CD4-positive, alpha-beta T cell (primary cell): ENCODE measurements around the gene NAA50. TPM values are rescaled to one million over a fixed set of nuclear protein-coding genes. Genes with fewer than 3 reads are reported as not detected.

ENCODE experiments used
- ATAC-seq: fragments of 200-7000 bp; cut with Tn5 transposase; one replicate; pipeline ENCODE4 v1.10.0; 2022; ENCODE audit warnings: mild to moderate bottlenecking; ENCODE audit not compliant: poor library complexity
- CTCF ChIA-PET: fragments of 350-600 bp; sonication (Branson Sonifier 250); formaldehyde crosslinking; loops from one replicate; lab custom pipeline; 2021; ENCODE audit warnings: antibody characterized with exemption, inconsistent platforms; lab: Charles Lee
- POLR2A ChIA-PET: fragments of 350-600 bp; sonication (Branson Sonifier 250); formaldehyde crosslinking; loops from one replicate; lab custom pipeline; 2021; ENCODE audit warnings: antibody characterized with exemption, inconsistent platforms; lab: Charles Lee
- DNase-seq, 14 experiments: peaks; one replicate each; pipeline ENCODE4 v3.0.0-alpha.2; 2013 to 2020; ENCODE audit warnings: mixed read lengths in 2 of 14
- H3K27ac ChIP-seq, 2 donors: one replicate each; pipeline versions ENCODE4 v1.5.1 to v1.7.0; 2013; ENCODE audit warnings: low read length in 2 of 2, low read depth in 1 of 2, mild to moderate bottlenecking in 1 of 2
- H3K27me3 ChIP-seq, 2 experiments: 1 replicate in 1 of 2; 2 replicates in 1 of 2; pipeline versions ENCODE4 v1.6.1 to v1.7.0; 2013; ENCODE audit warnings: low read length in 2 of 2, control low read depth in 1 of 2, mild to moderate bottlenecking in 1 of 2, moderate library complexity in 1 of 2; ENCODE audit not compliant: insufficient read depth in 2 of 2, control insufficient read depth in 1 of 2
- H3K36me3 ChIP-seq: one replicate; pipeline ENCODE4 v1.6.1; 2013; ENCODE audit warnings: low read length, control low read depth; ENCODE audit not compliant: insufficient read depth
- H3K4me1 ChIP-seq: one replicate; pipeline ENCODE4 v1.6.1; 2013; ENCODE audit warnings: low read length, control low read depth; ENCODE audit not compliant: insufficient read depth
- H3K4me3 ChIP-seq: one replicate; pipeline ENCODE4 v1.5.1; 2013; ENCODE audit warnings: mild to moderate bottlenecking, low read length, moderate library complexity
- H3K9me3 ChIP-seq, 2 experiments: 1 replicate in 1 of 2; 2 replicates in 1 of 2; pipeline versions ENCODE4 v1.6.1 to v1.7.0; 2013; ENCODE audit warnings: low read length in 2 of 2, mild to moderate bottlenecking in 2 of 2, control low read depth in 1 of 2, moderate library complexity in 1 of 2; ENCODE audit not compliant: control insufficient read depth in 1 of 2, insufficient read depth in 1 of 2
- H3K27ac Mint-ChIP-seq: one replicate; pipeline ENCODE4 v1.8.0; 2020; ENCODE audit warnings: mixed read lengths
- H3K27me3 Mint-ChIP-seq: one replicate; pipeline ENCODE4 v1.8.0; 2021; ENCODE audit warnings: mixed read lengths
- H3K36me3 Mint-ChIP-seq: one replicate; pipeline ENCODE4 v1.8.0; 2021; ENCODE audit warnings: low read depth, mixed read lengths
- H3K4me1 Mint-ChIP-seq: one replicate; pipeline ENCODE4 v1.8.0; 2021; ENCODE audit warnings: low read depth, mixed read lengths
- H3K4me3 Mint-ChIP-seq: one replicate; pipeline ENCODE4 v1.8.0; 2020; ENCODE audit warnings: mild to moderate bottlenecking, mixed read lengths
- H3K9me3 Mint-ChIP-seq: one replicate; pipeline ENCODE4 v1.8.0; 2020; ENCODE audit warnings: mixed read lengths
- intact Hi-C, 2 experiments: fragments of 100-400 bp; cut with DNase I in 1 of 2; cut with micrococcal nuclease in 1 of 2; formaldehyde crosslinking; loops; one replicate each; pipeline versions ENCODE4 v1.15.1 to v1.9.0; 2023 to 2025; cut with DNase I, micrococcal nuclease
- total RNA-seq, 174 experiments: library from RNA in 2 of 174; stranded (reverse) in 2 of 174; gene quantifications; one replicate each; pipeline ENCODE4 v1.2.3 and lab custom pipeline; 2021 to 2026
- TF ChIP-seq, protein P1 (sequence below): fragments of 200-600 bp; IDR thresholded peaks from one replicate; pipeline ENCODE4 v1.8.0; 2022; ENCODE audit warnings: antibody characterized with exemption, mild to moderate bottlenecking

The NAA50 gene
- total RNA-seq, 2 experiments from 2014 or later, result 46.6 to 48.0 TPM

DNA sequence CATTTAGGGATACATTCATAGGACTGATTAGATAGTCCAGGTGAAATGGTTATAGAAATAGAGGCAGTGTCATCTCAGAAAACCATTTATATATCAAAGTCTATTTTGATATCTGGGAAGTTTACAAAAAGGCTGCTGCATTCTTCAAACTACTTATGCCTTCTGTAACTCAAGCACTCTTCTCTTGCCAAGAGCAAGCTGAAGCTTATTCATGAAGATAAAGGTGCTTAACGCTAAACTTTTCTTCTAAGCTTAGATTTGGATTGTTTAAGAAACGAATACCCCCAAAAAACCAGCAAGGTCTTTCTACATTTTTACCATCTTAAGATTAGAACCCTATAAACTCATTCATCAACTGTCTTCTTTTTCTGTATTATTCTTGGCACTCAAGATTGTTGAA lies 26.3 kb downstream of the NAA50 start:
- no peak overlapping the region for H3K4me3 Mint-ChIP-seq
- ChIA-PET POLR2A (no interaction called here), CTCF (interaction anchor here (4.5 kb wide), 1 partner anchor 17 kb away, joined by 14 read pairs; no protein-coding TSS in a partner anchor)
- Histone ChIP-seq H3K27me3 (no peaks in the 10 kb centered on the region), H3K4me3 (no peak overlapping the region), H3K4me1 (no peaks in the 10 kb centered on the region), H3K36me3 (peaks cover 46% of the 10 kb centered on the region), H3K9me3 (no peaks in the 10 kb centered on the region), H3K27ac (no peak overlapping the region)
- peaks cover 9% of the 10 kb centered on the region for H3K4me1 Mint-ChIP-seq
- no peak for ATAC-seq
- TF ChIP-seq, protein P1, sequence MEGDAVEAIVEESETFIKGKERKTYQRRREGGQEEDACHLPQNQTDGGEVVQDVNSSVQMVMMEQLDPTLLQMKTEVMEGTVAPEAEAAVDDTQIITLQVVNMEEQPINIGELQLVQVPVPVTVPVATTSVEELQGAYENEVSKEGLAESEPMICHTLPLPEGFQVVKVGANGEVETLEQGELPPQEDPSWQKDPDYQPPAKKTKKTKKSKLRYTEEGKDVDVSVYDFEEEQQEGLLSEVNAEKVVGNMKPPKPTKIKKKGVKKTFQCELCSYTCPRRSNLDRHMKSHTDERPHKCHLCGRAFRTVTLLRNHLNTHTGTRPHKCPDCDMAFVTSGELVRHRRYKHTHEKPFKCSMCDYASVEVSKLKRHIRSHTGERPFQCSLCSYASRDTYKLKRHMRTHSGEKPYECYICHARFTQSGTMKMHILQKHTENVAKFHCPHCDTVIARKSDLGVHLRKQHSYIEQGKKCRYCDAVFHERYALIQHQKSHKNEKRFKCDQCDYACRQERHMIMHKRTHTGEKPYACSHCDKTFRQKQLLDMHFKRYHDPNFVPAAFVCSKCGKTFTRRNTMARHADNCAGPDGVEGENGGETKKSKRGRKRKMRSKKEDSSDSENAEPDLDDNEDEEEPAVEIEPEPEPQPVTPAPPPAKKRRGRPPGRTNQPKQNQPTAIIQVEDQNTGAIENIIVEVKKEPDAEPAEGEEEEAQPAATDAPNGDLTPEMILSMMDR, result no peak
- no peak overlapping the region for H3K27ac Mint-ChIP-seq
- intact Hi-C loops, result no loop called here
- no peaks in the 10 kb centered on the region for H3K27me3 Mint-ChIP-seq
- no peak for DNase-seq
- H3K9me3 Mint-ChIP-seq, result no peaks in the 10 kb centered on the region
- peaks cover 63% of the 10 kb centered on the region for H3K36me3 Mint-ChIP-seq

DNA sequence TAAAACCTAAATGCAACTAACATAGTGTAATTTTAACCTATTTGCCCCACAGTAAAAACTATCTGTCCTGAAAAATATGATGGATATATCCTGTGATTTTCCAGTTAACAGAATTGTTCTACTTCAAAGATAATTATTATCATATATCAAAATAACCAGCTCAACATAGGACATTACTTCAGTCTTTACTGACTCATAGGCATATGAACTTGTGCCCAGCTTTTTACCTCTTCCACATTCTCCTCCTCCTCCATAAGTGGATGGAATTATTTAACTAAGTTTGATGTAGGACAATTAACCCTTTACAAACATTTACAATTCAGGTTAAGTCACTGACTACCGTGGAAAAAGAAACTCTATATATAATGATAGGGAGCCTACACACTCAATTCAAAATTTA lies 26.8 kb downstream of the NAA50 start:
- no peaks in the 10 kb centered on the region for H3K4me1 ChIP-seq
- no peak for DNase-seq
- no peak overlapping the region for H3K4me3 ChIP-seq
- no peak overlapping the region for H3K4me3 Mint-ChIP-seq
- no peak overlapping the region for H3K27ac ChIP-seq
- intact Hi-C loops, result no loop called here
- ChIA-PET CTCF (interaction anchor here (4.5 kb wide), 1 partner anchor 17 kb away, joined by 14 read pairs; no protein-coding TSS in a partner anchor), POLR2A (interaction anchor here (0.6 to 1.7 kb wide), 2 partner anchors 23 to 26 kb away, joined by 3 to 4 read pairs; partner anchors contain the start of gene USF3)
- no peaks in the 10 kb centered on the region for H3K27me3 ChIP-seq
- peaks cover 60% of the 10 kb centered on the region for H3K36me3 Mint-ChIP-seq
- peaks cover 6% of the 10 kb centered on the region for H3K4me1 Mint-ChIP-seq
- ATAC-seq, result no peak
- no peak overlapping the region for H3K27ac Mint-ChIP-seq
- no peaks in the 10 kb centered on the region for H3K9me3 Mint-ChIP-seq
- peaks cover 46% of the 10 kb centered on the region for H3K36me3 ChIP-seq
- TF ChIP-seq, protein P1, result no peak
- H3K27me3 Mint-ChIP-seq, result no peaks in the 10 kb centered on the region
- H3K9me3 ChIP-seq, result no peaks in the 10 kb centered on the region

DNA sequence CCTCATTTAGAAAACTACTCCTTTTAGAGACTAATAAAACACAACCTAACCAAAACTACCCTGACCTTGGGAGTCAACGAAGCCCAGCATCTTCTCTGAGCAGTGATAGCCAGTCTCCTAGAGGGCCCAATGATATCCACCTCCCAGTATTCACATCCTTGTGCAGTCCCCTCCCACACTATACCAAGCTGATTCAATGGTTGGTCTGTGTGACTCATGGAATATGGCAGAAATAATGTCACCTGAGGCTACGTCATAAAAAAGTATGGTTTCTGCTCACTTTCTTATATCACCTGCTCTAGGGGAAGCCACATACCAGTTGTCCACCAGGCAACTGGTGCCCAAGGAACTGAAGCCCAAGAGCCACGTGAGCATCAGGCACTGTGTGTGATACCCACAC lies 28.2 kb downstream of the NAA50 start:
- H3K27ac Mint-ChIP-seq, result no peak overlapping the region
- Histone ChIP-seq H3K9me3 (no peaks in the 10 kb centered on the region), H3K4me1 (no peaks in the 10 kb centered on the region), H3K4me3 (no peak overlapping the region), H3K36me3 (peaks cover 33% of the 10 kb centered on the region), H3K27me3 (no peaks in the 10 kb centered on the region), H3K27ac (no peak overlapping the region)
- intact Hi-C loops, result no loop called here
- no peak for ATAC-seq
- TF ChIP-seq, protein P1, result no peak
- ChIA-PET CTCF (interaction anchor here (0.9 to 4.5 kb wide), 2 partner anchors 19 to 28 kb away, joined by 3 to 14 read pairs; no protein-coding TSS in a partner anchor), POLR2A (interaction anchor here (1.7 kb wide), 1 partner anchor 22 kb away, joined by 4 read pairs; the partner anchor contains the start of gene USF3)
- DNase-seq, result no peak
- H3K36me3 Mint-ChIP-seq, result peaks cover 45% of the 10 kb centered on the region
- no peak overlapping the region for H3K4me3 Mint-ChIP-seq
- no peaks in the 10 kb centered on the region for H3K27me3 Mint-ChIP-seq
- H3K9me3 Mint-ChIP-seq, result no peaks in the 10 kb centered on the region
- H3K4me1 Mint-ChIP-seq, result no peaks in the 10 kb centered on the region
